ENCODE data around the gene PTK6.

DNA sequence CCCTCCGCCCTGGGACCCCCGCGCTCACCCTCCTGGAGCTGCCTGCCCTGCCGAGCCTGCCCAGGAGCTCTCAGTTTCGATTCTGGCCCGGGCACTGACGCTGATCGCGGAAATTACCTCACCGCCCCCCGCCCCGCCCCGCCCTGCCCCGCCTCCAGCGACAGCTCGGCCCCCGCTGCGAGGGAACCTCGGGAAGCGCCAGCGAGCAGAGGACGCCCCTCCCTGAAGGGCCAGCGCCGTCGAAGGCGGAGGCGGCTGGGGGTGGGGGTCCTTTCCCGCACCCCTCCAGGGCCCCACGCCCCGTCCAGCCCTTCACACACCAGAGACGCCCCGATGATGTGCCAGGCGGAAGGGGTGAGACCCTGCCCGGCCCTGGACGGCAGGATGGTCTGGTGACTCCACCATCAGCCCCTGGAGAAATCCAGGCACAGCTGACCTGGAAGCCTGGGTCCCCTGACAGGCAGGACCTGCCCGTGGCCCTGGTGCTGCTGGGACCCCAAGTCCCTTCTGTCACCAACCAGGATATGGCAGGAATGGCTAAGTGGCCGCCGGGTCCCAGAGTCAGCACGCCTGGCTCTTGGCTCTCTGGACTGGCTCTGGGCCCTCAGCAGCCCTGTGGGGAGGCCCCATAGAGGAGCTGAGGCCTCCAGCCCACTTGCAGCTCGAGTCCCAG is 37.1 kb upstream of the PTK6 start, which contains the start of gene HELZ2:
- TF ChIP-seq, protein P1, sequence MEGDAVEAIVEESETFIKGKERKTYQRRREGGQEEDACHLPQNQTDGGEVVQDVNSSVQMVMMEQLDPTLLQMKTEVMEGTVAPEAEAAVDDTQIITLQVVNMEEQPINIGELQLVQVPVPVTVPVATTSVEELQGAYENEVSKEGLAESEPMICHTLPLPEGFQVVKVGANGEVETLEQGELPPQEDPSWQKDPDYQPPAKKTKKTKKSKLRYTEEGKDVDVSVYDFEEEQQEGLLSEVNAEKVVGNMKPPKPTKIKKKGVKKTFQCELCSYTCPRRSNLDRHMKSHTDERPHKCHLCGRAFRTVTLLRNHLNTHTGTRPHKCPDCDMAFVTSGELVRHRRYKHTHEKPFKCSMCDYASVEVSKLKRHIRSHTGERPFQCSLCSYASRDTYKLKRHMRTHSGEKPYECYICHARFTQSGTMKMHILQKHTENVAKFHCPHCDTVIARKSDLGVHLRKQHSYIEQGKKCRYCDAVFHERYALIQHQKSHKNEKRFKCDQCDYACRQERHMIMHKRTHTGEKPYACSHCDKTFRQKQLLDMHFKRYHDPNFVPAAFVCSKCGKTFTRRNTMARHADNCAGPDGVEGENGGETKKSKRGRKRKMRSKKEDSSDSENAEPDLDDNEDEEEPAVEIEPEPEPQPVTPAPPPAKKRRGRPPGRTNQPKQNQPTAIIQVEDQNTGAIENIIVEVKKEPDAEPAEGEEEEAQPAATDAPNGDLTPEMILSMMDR (IDR thresholded peaks at IDR 0.05; ENCODE audit: poor library complexity): no peak
- no peak for TF ChIP-seq EZH2 (IDR thresholded peaks at IDR 0.05; ENCODE audit: borderline replicate concordance)
- TF ChIP-seq EZH2phosphoT487 (IDR thresholded peaks at IDR 0.05; ENCODE audit: low read depth, severe bottlenecking, unreplicated experiment): no peak

Measured in hepatocyte (in vitro differentiated cells).